CD14-positive monocyte (primary cell): ENCODE results near the gene MINDY3. TPM values are rescaled to one million over a fixed set of nuclear protein-coding genes. Genes with fewer than 3 reads are reported as not detected.
"Not testable (repeated sequence)": the region's sequence is repeated elsewhere in the genome, so short reads cannot be mapped to it uniquely, and the experiment has no call there.

Experiments used
- DNase-seq, 3 donors: peaks; one replicate each; pipeline ENCODE4 v3.0.0-alpha.2; 2011 to 2022
- H2AFZ ChIP-seq: 2 replicates; pipeline ENCODE4 v1.6.0; 2012; ENCODE audit warnings: mild to moderate bottlenecking, low read depth, low read length, inconsistent platforms; ENCODE audit not compliant: insufficient read depth, poor library complexity, severe bottlenecking
- H3K27ac ChIP-seq, 2 donors: 1 replicate in 1 of 2; 2 replicates in 1 of 2; pipeline ENCODE4 v1.5.1; 2012 to 2013; ENCODE audit warnings: low read length in 2 of 2, control low read depth in 1 of 2, inconsistent platforms in 1 of 2, low read depth in 1 of 2, mild to moderate bottlenecking in 1 of 2
- H3K27me3 ChIP-seq, 2 donors: one replicate each; pipeline versions ENCODE4 v1.6.0 to v1.6.1; 2011 to 2013; ENCODE audit warnings: low read length in 2 of 2; ENCODE audit not compliant: control insufficient read depth in 2 of 2, insufficient read depth in 2 of 2
- H3K36me3 ChIP-seq, 2 donors: replicated peaks in 1 of 2; 1 replicate in 1 of 2; 2 replicates in 1 of 2; pipeline versions ENCODE4 v1.5.1 to v1.6.1; 2012 to 2013; ENCODE audit warnings: low read length in 2 of 2, control low read depth in 1 of 2, inconsistent platforms in 1 of 2, mild to moderate bottlenecking in 1 of 2; ENCODE audit not compliant: insufficient read depth in 2 of 2, control insufficient read depth in 1 of 2
- H3K4me1 ChIP-seq, 2 donors: 1 replicate in 1 of 2; 2 replicates in 1 of 2; pipeline versions ENCODE4 v1.5.1 to v1.6.1; 2012 to 2013; ENCODE audit warnings: low read length in 2 of 2, control low read depth in 1 of 2, inconsistent platforms in 1 of 2, mild to moderate bottlenecking in 1 of 2, moderate library complexity in 1 of 2; ENCODE audit not compliant: insufficient read depth in 2 of 2, control insufficient read depth in 1 of 2
- H3K4me2 ChIP-seq: replicated peaks from 2 replicates; pipeline ENCODE3; 2012; ENCODE audit warnings: low read length, moderate library complexity, mild to moderate bottlenecking; ENCODE audit not compliant: poor library complexity, severe bottlenecking; ENCODE audit errors: extremely low read depth
- H3K4me3 ChIP-seq, 3 experiments: fragments of 200-600 bp in 1 of 3; sonication (generic) in 1 of 3; replicated peaks in 1 of 3; 1 replicate in 2 of 3; 2 replicates in 1 of 3; pipeline ENCODE4 v1.5.1; 2011 to 2013; ENCODE audit warnings: low read length in 3 of 3, mild to moderate bottlenecking in 3 of 3, control low read depth in 2 of 3, low read depth in 2 of 3, inconsistent platforms in 1 of 3, moderate library complexity in 1 of 3
- H3K79me2 ChIP-seq: 2 replicates; pipeline ENCODE4 v1.6.0; 2012; ENCODE audit warnings: mild to moderate bottlenecking, control low read depth, inconsistent platforms, low read length, moderate library complexity; ENCODE audit not compliant: insufficient read depth
- H3K9ac ChIP-seq: 2 replicates; pipeline ENCODE4 v1.6.0; 2017; ENCODE audit warnings: low read length, mild to moderate bottlenecking; ENCODE audit not compliant: insufficient read depth, poor library complexity, severe bottlenecking
- H3K9me3 ChIP-seq, 2 donors: replicated peaks in 1 of 2; 1 replicate in 1 of 2; 2 replicates in 1 of 2; pipeline versions ENCODE4 v1.5.1 to v1.6.1; 2012 to 2013; ENCODE audit warnings: low read length in 2 of 2, control low read depth in 1 of 2; ENCODE audit not compliant: control insufficient read depth in 1 of 2, insufficient read depth in 1 of 2
- H4K20me1 ChIP-seq: 2 replicates; pipeline ENCODE4 v1.6.0; 2012; ENCODE audit warnings: mild to moderate bottlenecking, low read length, control low read depth, moderate library complexity; ENCODE audit not compliant: insufficient read depth
- H3K27ac Mint-ChIP-seq, 7 donors: one replicate each; pipeline ENCODE4 v1.8.0; 2020; ENCODE audit warnings: mild to moderate bottlenecking in 7 of 7, mixed read lengths in 7 of 7, moderate library complexity in 6 of 7, inconsistent platforms in 2 of 7
- H3K27me3 Mint-ChIP-seq, 3 donors: one replicate each; pipeline ENCODE4 v1.8.0; 2021 to 2022; ENCODE audit warnings: low read depth in 3 of 3, mild to moderate bottlenecking in 3 of 3, mixed read lengths in 3 of 3, moderate library complexity in 3 of 3, inconsistent platforms in 1 of 3
- H3K36me3 Mint-ChIP-seq, 2 donors: one replicate each; pipeline ENCODE4 v1.8.0; 2020; ENCODE audit warnings: mixed read lengths in 2 of 2, inconsistent platforms in 1 of 2, mild to moderate bottlenecking in 1 of 2
- H3K4me1 Mint-ChIP-seq: one replicate; pipeline ENCODE4 v1.8.0; 2020; ENCODE audit warnings: mild to moderate bottlenecking, mixed read lengths
- H3K4me3 Mint-ChIP-seq, 2 donors: one replicate each; pipeline ENCODE4 v1.8.0; 2020; ENCODE audit warnings: mild to moderate bottlenecking in 2 of 2, mixed read lengths in 2 of 2, moderate library complexity in 1 of 2
- H3K9me3 Mint-ChIP-seq, 7 donors: one replicate each; pipeline ENCODE4 v1.8.0; 2020 to 2022; ENCODE audit warnings: mixed read lengths in 7 of 7, mild to moderate bottlenecking in 6 of 7, moderate library complexity in 6 of 7, inconsistent platforms in 2 of 7
- CTCF ChIP-seq: fragments of 200-600 bp; IDR thresholded peaks from one replicate; pipeline ENCODE4 v1.8.0; 2022; ENCODE audit warnings: antibody characterized with exemption, mild to moderate bottlenecking
- WGBS: methylation state at CpG from one replicate; pipeline ENCODE4 v1.1.5; 2013; ENCODE audit warnings: missing lambda C conversion rate; ENCODE audit not compliant: insufficient coverage; 5-methylcytosine and 5-hydroxymethylcytosine counted together
- intact Hi-C, 2 donors: fragments of 100-400 bp; cut with micrococcal nuclease; formaldehyde crosslinking; loops; one replicate each; pipeline versions ENCODE4 v1.15.0 to v1.15.1; 2023
- polyA plus RNA-seq, 3 donors: library from polyadenylated mRNA; depleted of rRNA in 1 of 3; unstranded in 2 of 3; stranded (reverse) in 1 of 3; fragments of 300-500 nt in 2 of 3; fragments of >200 nt in 1 of 3; fragmentation: Illumina TruSeq in 2 of 3; gene quantifications; 1 replicate in 2 of 3; 2 replicates in 1 of 3; pipeline ENCODE4 v1.2.3, GENCODE V29; 2012 to 2021

The MINDY3 gene
- polyA plus RNA-seq, 3 donors = 2.4 to 14.8 (median 4.4) TPM

DNA sequence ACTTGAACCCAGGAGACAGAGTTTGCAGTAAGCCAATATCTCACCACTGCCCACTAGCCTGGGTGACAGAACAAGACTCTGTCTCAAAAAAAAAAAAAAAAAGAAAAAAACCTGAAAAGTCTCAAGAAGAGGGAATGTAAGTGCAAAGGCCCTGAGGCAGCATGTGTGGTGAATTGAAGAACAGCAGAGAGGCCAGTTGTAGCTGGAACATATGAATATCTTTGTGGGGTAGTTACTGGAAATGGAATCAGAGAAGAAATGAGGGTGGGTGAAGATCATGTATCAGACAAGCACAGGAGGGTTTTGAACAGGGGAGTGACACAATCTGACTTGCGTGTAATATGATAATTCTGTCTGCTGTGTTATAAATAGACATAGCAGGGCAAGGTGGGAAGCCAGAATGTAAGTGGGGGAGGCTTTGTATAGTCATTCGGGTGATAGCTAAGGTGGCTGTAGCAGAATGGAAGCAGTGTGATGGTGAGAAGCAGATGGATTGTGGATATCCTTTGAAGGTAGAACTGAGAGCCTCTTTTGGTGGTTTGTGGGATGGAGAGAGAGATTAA lies 95.3 kb downstream of the MINDY3 start:
- no peaks in the 10 kb centered on the region for H3K4me1 ChIP-seq
- Mint-ChIP-seq H3K27ac (no peak overlapping the region), H3K4me1 (no peaks in the 10 kb centered on the region), H3K9me3 (peaks cover 2 to 28% (median 10%) of the 10 kb centered on the region in 7 donors), H3K27me3 (peaks cover 0 to 5% (median 3%) of the 10 kb centered on the region in 3 donors), H3K4me3 (no peak overlapping the region), H3K36me3 (peaks cover 0 to 4% of the 10 kb centered on the region in 2 donors)
- no peaks in the 10 kb centered on the region for H3K27me3 ChIP-seq
- no peaks in the 10 kb centered on the region for H3K9me3 ChIP-seq
- no peaks in the 10 kb centered on the region for H3K79me2 ChIP-seq
- WGBS = 90% methylated on average over 2 of the region's 2 CpGs
- DNase-seq = no peak
- H3K36me3 ChIP-seq = no peaks in the 10 kb centered on the region
- intact Hi-C loops = no loop called here
- H3K9ac ChIP-seq = no peak overlapping the region
- TF ChIP-seq CTCF = no peak
- no peaks in the 10 kb centered on the region for H4K20me1 ChIP-seq
- no peak overlapping the region for H2AFZ ChIP-seq
- no peak overlapping the region for H3K4me2 ChIP-seq
- no peak overlapping the region for H3K4me3 ChIP-seq
- H3K27ac ChIP-seq = no peak overlapping the region

- WGBS = 93% methylated on average over 7 of the region's 8 CpGs
- intact Hi-C loops = no loop called here
- no peak overlapping the region for H3K4me3 Mint-ChIP-seq
These were observed 97.3 kb downstream of the MINDY3 start for GRCh38 chr10:15763006-15763405.

DNA sequence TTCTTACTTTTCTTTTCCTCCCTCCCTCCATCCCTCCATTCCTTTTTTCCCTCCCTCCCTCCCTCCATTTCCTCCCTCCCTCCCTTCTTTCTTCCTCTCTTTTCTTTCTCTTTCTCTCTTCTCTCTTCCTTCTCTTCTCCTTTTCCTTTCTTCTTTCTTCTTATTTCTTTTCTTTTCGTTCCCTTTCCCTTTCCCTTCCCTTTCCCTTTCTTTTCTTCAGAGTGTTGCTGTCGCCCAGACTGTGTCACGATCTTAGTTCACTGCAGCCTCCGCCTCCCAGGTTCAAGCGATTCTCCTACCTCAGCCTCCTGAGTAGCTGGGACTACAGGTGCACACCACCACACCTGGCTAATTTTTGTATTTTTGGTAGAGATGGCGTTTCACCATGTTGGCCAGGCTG lies 98.1 kb downstream of the MINDY3 start:
- H3K9me3 ChIP-seq, H3K36me3 ChIP-seq, H3K79me2 ChIP-seq, H2AFZ ChIP-seq, H3K4me1 ChIP-seq, H3K36me3 Mint-ChIP-seq, H3K27ac Mint-ChIP-seq, H4K20me1 ChIP-seq, H3K4me3 ChIP-seq, H3K27me3 Mint-ChIP-seq, intact Hi-C loops, H3K4me1 Mint-ChIP-seq, H3K4me3 Mint-ChIP-seq, H3K27me3 ChIP-seq, H3K9ac ChIP-seq, H3K27ac ChIP-seq, H3K4me2 ChIP-seq, DNase-seq: not testable (repeated sequence)
- H3K9me3 Mint-ChIP-seq = peaks cover 2 to 28% (median 10%) of the 10 kb centered on the region in 7 donors
- WGBS = 83% methylated on average over 2 of the region's 6 CpGs

More at GRCh38 chr10:15763006-15763405, 97.3 kb downstream of the MINDY3 start:
- H2AFZ ChIP-seq = no peak overlapping the region
- H3K79me2 ChIP-seq = no peaks in the 10 kb centered on the region
- H3K9ac ChIP-seq = no peak overlapping the region
- no peak overlapping the region for H3K27ac ChIP-seq
- H3K36me3 ChIP-seq = no peaks in the 10 kb centered on the region
- H3K4me2 ChIP-seq = no peak overlapping the region
- DNase-seq = no peak
- H3K4me3 ChIP-seq = no peak overlapping the region
- Mint-ChIP-seq H3K4me1 (no peaks in the 10 kb centered on the region), H3K27ac (no peak overlapping the region), H3K9me3 (peaks cover 2 to 28% (median 10%) of the 10 kb centered on the region in 7 donors), H3K27me3 (peaks cover 0 to 8% (median 3%) of the 10 kb centered on the region in 3 donors), H3K36me3 (no peaks in the 10 kb centered on the region)
- no peak for TF ChIP-seq CTCF
- H3K9me3 ChIP-seq = no peaks in the 10 kb centered on the region
- H3K4me1 ChIP-seq = no peaks in the 10 kb centered on the region
- H4K20me1 ChIP-seq = no peaks in the 10 kb centered on the region
- H3K27me3 ChIP-seq = no peaks in the 10 kb centered on the region
